Measurements from ENCODE around the gene CBARP. TPM values are rescaled to one million over a fixed set of nuclear protein-coding genes. Genes with fewer than 3 reads are reported as not detected.

Gene CBARP
- total and polyA plus RNA-seq, 2 of the 4 experiments (the other 2 are of a cell fraction): 0.18 to 3.9 TPM

GRCh38 chr19:1263188-1263587 lies 25.4 kb upstream of the CBARP start:
- Histone ChIP-seq H2AK5ac (ENCODE audit: low read depth, low read length) (peak overlapping the region; percentile 97), H2BK15ac (ENCODE audit: low read depth, low read length) (0 out of 3 replicates have a peak overlapping the region, but pooled peaks have one; percentile 36), H3K36me3 (ENCODE audit: control insufficient read depth, insufficient read depth, low read length) (peaks cover 6% of the 10 kb centered on the region; the same call in 1 of the 2 replicates), H3K27me3 (ENCODE audit: control insufficient read depth, insufficient read depth, low read length) (no peaks in the 10 kb centered on the region), H3K9ac (ENCODE audit: low read depth, low read length) (no peak overlapping the region), H2BK120ac (ENCODE audit: low read depth, low read length) (peak overlapping the region; percentile 93), H4K5ac (ENCODE audit: low read depth, low read length) (no peak overlapping the region), H3K18ac (ENCODE audit: low read depth, low read length) (no peak overlapping the region), H2BK5ac (ENCODE audit: low read depth, low read length, poor library complexity, severe bottlenecking) (peak overlapping the region; percentile 92), H3K9me3 (ENCODE audit: control insufficient read depth, insufficient read depth, low read length) (no peaks in the 10 kb centered on the region), H3K14ac (replicated peaks; ENCODE audit: low read depth, low read length) (no peak overlapping the region), H2AFZ (replicated peaks; ENCODE audit: low read length, poor library complexity) (peak overlapping the region; percentile 73), H3K23ac (ENCODE audit: low read depth, low read length) (peak overlapping the region; percentile 65; the same call in 1 of the 2 replicates), H4K20me1 (ENCODE audit: insufficient read depth, low read length) (peaks cover 31% of the 10 kb centered on the region), H3K56ac (ENCODE audit: extremely low read depth, insufficient read depth, low read length) (no peak overlapping the region), H4K91ac (ENCODE audit: insufficient read depth, low read depth, low read length) (peak overlapping the region; percentile 95), H3K4me1 (ENCODE audit: control insufficient read depth, insufficient read depth, low read length) (peaks cover 46% of the 10 kb centered on the region), H2AK9ac (replicated peaks; ENCODE audit: low read depth, low read length, poor library complexity) (peak overlapping the region; percentile 99), H3K79me1 (ENCODE audit: low read depth in 1 of 2, low read length in 2 of 2) (peaks cover 5 to 56% of the 10 kb centered on the region in 2 experiments; a peak in 2 of 4 replicates), H4K8ac (ENCODE audit: low read depth in 2 of 2, low read length in 2 of 2) (peak overlapping the region in 1 of 2 experiments; percentile 56; a peak in 1 of 4 replicates), H2BK20ac (ENCODE audit: low read depth, low read length) (peak overlapping the region; percentile 72), H3K4ac (ENCODE audit: low read depth, low read length) (peak overlapping the region; percentile 97), H3K27ac (ENCODE audit: insufficient read depth, low read length) (peak overlapping the region; percentile 93), H3K9me1 (ENCODE audit: insufficient read depth, low read length) (peaks cover 11% of the 10 kb centered on the region), H3K4me3 (ENCODE audit: insufficient read depth, low read depth, low read length) (no peak overlapping the region), H3K4me2 (ENCODE audit: low read depth, low read length) (no peak overlapping the region; the same call in 1 of the 2 replicates)
- intact Hi-C loops (cut with micrococcal nuclease) (no loop called here), dilution Hi-C loops (cut with HindIII; ENCODE audit: low sequenced_read_pairs, unreplicated experiment) (no loop called here), in situ Hi-C loops (cut with MboI; ENCODE audit: low sequenced_read_pairs) (no loop called here)
- DNase-seq (no peak), ATAC-seq (ENCODE audit: low read depth) (no peak)
- BruUV-seq (replicated peaks): no TSS peak
- TF ChIP-seq USF2 (IDR thresholded peaks at IDR 0.05; ENCODE audit: low read depth, low read length): no peak
- no peak for TF ChIP-seq MXI1 (IDR thresholded peaks at IDR 0.05; ENCODE audit: borderline replicate concordance, low read depth, low read length)
- TF ChIP-seq CHD1 (IDR thresholded peaks at IDR 0.05; ENCODE audit: low read depth, low read length): no peak
- no peak for TF ChIP-seq NFE2L2 (IDR thresholded peaks at IDR 0.05; ENCODE audit: low read depth, low read length)
- TF ChIP-seq POLR2A (IDR thresholded peaks at IDR 0.05; ENCODE audit: low read depth, low read length): no peak
- no peak for TF ChIP-seq MAFK (IDR thresholded peaks at IDR 0.05; ENCODE audit: low read depth, low read length)
- no peak for TF ChIP-seq CEBPB (IDR thresholded peaks at IDR 0.05; ENCODE audit: low read depth, low read length)
- no peak for TF ChIP-seq RFX5 (IDR thresholded peaks at IDR 0.05; ENCODE audit: low read depth, low read length)
- TF ChIP-seq FOS (IDR thresholded peaks at IDR 0.05; ENCODE audit: low read depth, low read length): no peak
- TF ChIP-seq ELK1 (IDR thresholded peaks at IDR 0.05; ENCODE audit: borderline replicate concordance, low read depth, low read length): no peak
- no peak for TF ChIP-seq SMC3 (IDR thresholded peaks at IDR 0.05; ENCODE audit: low read depth, low read length)
- no peak for TF ChIP-seq MAZ (IDR thresholded peaks at IDR 0.05; ENCODE audit: borderline replicate concordance, low read depth, low read length)
- TF ChIP-seq CTCF (conservative IDR thresholded peaks at IDR 0.05; ENCODE audit: low read depth, low read length): no peak
- TF ChIP-seq BHLHE40 (IDR thresholded peaks at IDR 0.05; ENCODE audit: low read depth, low read length): no peak
- TF ChIP-seq RCOR1 (IDR thresholded peaks at IDR 0.05; ENCODE audit: insufficient replicate concordance, low read length): no peak
- no peak for TF ChIP-seq RAD21 (IDR thresholded peaks at IDR 0.05; ENCODE audit: low read length)
- POLR2A ChIA-PET (ENCODE audit: unreplicated experiment): no interaction called here
- CTCF ChIA-PET: interaction anchor here (1.0 kb wide), 1 partner anchor 19 kb away, joined by 8 read pairs; no protein-coding TSS in a partner anchor
- WGBS, 2 experiments (ENCODE audit: extremely low coverage in 2 of 2, insufficient read length in 1 of 2): 60% methylated on average over 1 of the region's 5 CpGs; no CpG with 5 or more reads in 1 of the 2 experiments
